Panc1 (cell line): ENCODE measurements around the gene CERS1. TPM values are rescaled to one million over a fixed set of nuclear protein-coding genes. Genes with fewer than 3 reads are reported as not detected.

ENCODE experiments used
- ATAC-seq: fragments of 200-7000 bp; cut with Tn5 transposase; 2 replicates; pipeline ENCODE4 v1.9.1; 2020; ENCODE audit warnings: mild to moderate bottlenecking, moderate library complexity
- BruUV-seq: library from RNA; stranded (reverse); fragments of 400-500 nt; replicated peaks from 2 replicates; lab custom pipeline; 2021; lab: Mats Ljungman, UMichigan
- CTCF ChIA-PET: fragments of 300-600 bp; sonication (Branson Sonifier 250); formaldehyde crosslinking; loops from one replicate; lab custom pipeline; 2022; ENCODE audit warnings: antibody characterized with exemption; lab: Charles Lee
- POLR2A ChIA-PET: fragments of 300-600 bp; sonication (Branson Sonifier 250); formaldehyde crosslinking; loops from one replicate; lab custom pipeline; 2022; ENCODE audit warnings: antibody characterized with exemption; lab: Charles Lee
- DNase-seq: peaks from one replicate; pipeline ENCODE4 v3.0.0-alpha.2; 2010; ENCODE audit warnings: low read depth, low spot score
- H3K27ac ChIP-seq: 2 replicates; pipeline ENCODE4 v1.5.1; 2011; ENCODE audit warnings: mild to moderate bottlenecking, low read length, inconsistent platforms
- H3K27me3 ChIP-seq: fragments of 200-500 bp; sonication (Bioruptor generic); 2 replicates; pipeline ENCODE4 v1.6.0; 2014; ENCODE audit warnings: low read length, inconsistent platforms; ENCODE audit not compliant: control insufficient read depth, insufficient read depth
- H3K36me3 ChIP-seq: fragments of 200-500 bp; sonication (Bioruptor generic); 2 replicates; pipeline ENCODE4 v1.5.1; 2014; ENCODE audit warnings: inconsistent platforms, mild to moderate bottlenecking, low read length, moderate library complexity; ENCODE audit not compliant: control insufficient read depth, insufficient read depth
- H3K4me1 ChIP-seq: 2 replicates; pipeline ENCODE4 v1.5.1; 2011; ENCODE audit warnings: inconsistent platforms, mild to moderate bottlenecking, low read length, moderate library complexity; ENCODE audit not compliant: control insufficient read depth, insufficient read depth
- H3K4me3 ChIP-seq, 2 experiments: 2 replicates each; pipeline ENCODE4 v1.5.1; 2011 to 2012; ENCODE audit warnings: low read depth in 2 of 2, low read length in 2 of 2, mild to moderate bottlenecking in 2 of 2, inconsistent platforms in 1 of 2, moderate library complexity in 1 of 2
- H3K9me3 ChIP-seq: fragments of 200-500 bp; sonication (Bioruptor generic); 2 replicates; pipeline ENCODE4 v1.5.1; 2014; ENCODE audit warnings: low read depth, mild to moderate bottlenecking, inconsistent platforms, low read length, moderate library complexity; ENCODE audit not compliant: control insufficient read depth, insufficient read depth
- POLR2AphosphoS5 ChIP-seq: IDR thresholded peaks from 2 replicates; pipeline ENCODE4 v1.6.1; 2012; ENCODE audit warnings: mild to moderate bottlenecking, low read depth, low read length, moderate library complexity
- REST ChIP-seq, 2 experiments: IDR thresholded peaks; 2 replicates each; pipeline ENCODE4 v1.6.1; 2011 to 2012; ENCODE audit warnings: low read depth in 2 of 2, control low read depth in 1 of 2, low read length in 1 of 2, mild to moderate bottlenecking in 1 of 2, moderate library complexity in 1 of 2; ENCODE audit not compliant: insufficient read depth in 1 of 2
- SIN3A ChIP-seq: IDR thresholded peaks from 2 replicates; pipeline ENCODE4 v1.6.1; 2012; ENCODE audit warnings: low read depth, mild to moderate bottlenecking, low read length, moderate library complexity, borderline replicate concordance; ENCODE audit not compliant: insufficient read depth
- TCF7L2 ChIP-seq: IDR thresholded peaks from 2 replicates; pipeline ENCODE4 v1.6.1; 2011; ENCODE audit warnings: mild to moderate bottlenecking, low read depth, low read length, inconsistent platforms
- in situ Hi-C: cut with HindIII; loops from 2 replicates; pipeline ENCODE4 v1.10.0; 2016; ENCODE audit warnings: low sequenced_read_pairs, low pct_unique_long_range_greater_than_20kb
- intact Hi-C: fragments of 100-400 bp; cut with micrococcal nuclease; formaldehyde crosslinking; loops from one replicate; pipeline ENCODE4 v1.10.0; 2022; ENCODE audit not compliant: unreplicated experiment
- total RNA-seq: library from RNA; stranded (reverse); gene quantifications from one replicate; pipeline ENCODE4 v1.2.1, GENCODE V29; 2021; ENCODE audit not compliant: unreplicated experiment
- TF ChIP-seq, protein P1 (sequence below): fragments of 450-650 bp; IDR thresholded peaks from 2 replicates; pipeline ENCODE4 v1.5.1; 2017; ENCODE audit warnings: mild to moderate bottlenecking

Gene CERS1
- total RNA-seq, 1 experiment from 2014 or later, result 4.5 TPM

GRCh38 chr19:18893587-18894253 lies 2.2 kb downstream of the CERS1 start:
- Histone ChIP-seq H3K9me3 (no peaks in the 10 kb centered on the region), H3K4me1 (no peaks in the 10 kb centered on the region; the same call in 1 of the 2 replicates), H3K4me3 (no peak overlapping the region), H3K36me3 (no peaks in the 10 kb centered on the region), H3K27me3 (no peaks in the 10 kb centered on the region), H3K27ac (no peak overlapping the region)
- intact Hi-C loops, result no loop called here
- no TSS peak for BruUV-seq
- CTCF ChIA-PET, result interaction anchor here (1.6 kb wide), 1 partner anchor 22 kb away, joined by 3 read pairs; no protein-coding TSS in a partner anchor
- no peak for ATAC-seq
- in situ Hi-C loops, result no loop called here
- POLR2A ChIA-PET, result no interaction called here
- DNase-seq, result no peak
- no peak for TF ChIP-seq SIN3A
- TF ChIP-seq, protein P1, sequence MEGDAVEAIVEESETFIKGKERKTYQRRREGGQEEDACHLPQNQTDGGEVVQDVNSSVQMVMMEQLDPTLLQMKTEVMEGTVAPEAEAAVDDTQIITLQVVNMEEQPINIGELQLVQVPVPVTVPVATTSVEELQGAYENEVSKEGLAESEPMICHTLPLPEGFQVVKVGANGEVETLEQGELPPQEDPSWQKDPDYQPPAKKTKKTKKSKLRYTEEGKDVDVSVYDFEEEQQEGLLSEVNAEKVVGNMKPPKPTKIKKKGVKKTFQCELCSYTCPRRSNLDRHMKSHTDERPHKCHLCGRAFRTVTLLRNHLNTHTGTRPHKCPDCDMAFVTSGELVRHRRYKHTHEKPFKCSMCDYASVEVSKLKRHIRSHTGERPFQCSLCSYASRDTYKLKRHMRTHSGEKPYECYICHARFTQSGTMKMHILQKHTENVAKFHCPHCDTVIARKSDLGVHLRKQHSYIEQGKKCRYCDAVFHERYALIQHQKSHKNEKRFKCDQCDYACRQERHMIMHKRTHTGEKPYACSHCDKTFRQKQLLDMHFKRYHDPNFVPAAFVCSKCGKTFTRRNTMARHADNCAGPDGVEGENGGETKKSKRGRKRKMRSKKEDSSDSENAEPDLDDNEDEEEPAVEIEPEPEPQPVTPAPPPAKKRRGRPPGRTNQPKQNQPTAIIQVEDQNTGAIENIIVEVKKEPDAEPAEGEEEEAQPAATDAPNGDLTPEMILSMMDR, result no peak

- TF ChIP-seq POLR2AphosphoS5 (no peak), TCF7L2 (no peak), SIN3A (no peak), REST (IDR thresholded peaks at IDR 0.05; ENCODE audit: insufficient read depth in 1 of 2, low read depth in 2 of 2, low read length in 1 of 2) (no peak)
- TF ChIP-seq, protein P1, result no peak
- Histone ChIP-seq H3K36me3 (no peaks in the 10 kb centered on the region), H3K9me3 (no peaks in the 10 kb centered on the region), H3K27ac (no peak overlapping the region), H3K27me3 (no peaks in the 10 kb centered on the region), H3K4me1 (no peaks in the 10 kb centered on the region; the same call in 1 of the 2 replicates), H3K4me3 (no peak overlapping the region)
- POLR2A ChIA-PET, result no interaction called here
- CTCF ChIA-PET, result interaction anchor here (0.6 kb wide), 2 partner anchors 29 to 97 kb away, joined by 3 read pairs; partner anchors contain the start of gene COPE
- ATAC-seq, result no peak
- no peak for DNase-seq
- intact Hi-C loops, result no loop called here
- in situ Hi-C loops, result no loop called here
- BruUV-seq, result no TSS peak
Measured at GRCh38 chr19:18889949-18890745, 5.8 kb downstream of the CERS1 start.
